Renal pelvis (tissue), 4 donors: ENCODE data around the gene TOMM5. TPM values are rescaled to one million over a fixed set of nuclear protein-coding genes. Genes with fewer than 3 reads are reported as not detected.

ENCODE experiments used
- DNase-seq: peaks from one replicate; pipeline ENCODE4 v3.0.0-alpha.2; 2013
- polyA plus RNA-seq, 3 donors: library from polyadenylated mRNA; unstranded; fragments of 120-200 nt; gene quantifications; one replicate each; pipeline ENCODE4 v1.2.1, GENCODE V29; 2013; ENCODE audit not compliant: insufficient read length in 3 of 3

Gene TOMM5
- polyA plus RNA-seq, 3 donors, result 110 to 128 (median 112) TPM

- no peak for DNase-seq
Observed at GRCh38 chr9:37566716-37567115, 25.7 kb downstream of the TOMM5 start.

- DNase-seq, result no peak
Observed at GRCh38 chr9:37565661-37566618, 26.5 kb downstream of the TOMM5 start.

GRCh38 chr9:37564916-37565315 lies 27.5 kb downstream of the TOMM5 start:
- DNase-seq, result no peak

DNA sequence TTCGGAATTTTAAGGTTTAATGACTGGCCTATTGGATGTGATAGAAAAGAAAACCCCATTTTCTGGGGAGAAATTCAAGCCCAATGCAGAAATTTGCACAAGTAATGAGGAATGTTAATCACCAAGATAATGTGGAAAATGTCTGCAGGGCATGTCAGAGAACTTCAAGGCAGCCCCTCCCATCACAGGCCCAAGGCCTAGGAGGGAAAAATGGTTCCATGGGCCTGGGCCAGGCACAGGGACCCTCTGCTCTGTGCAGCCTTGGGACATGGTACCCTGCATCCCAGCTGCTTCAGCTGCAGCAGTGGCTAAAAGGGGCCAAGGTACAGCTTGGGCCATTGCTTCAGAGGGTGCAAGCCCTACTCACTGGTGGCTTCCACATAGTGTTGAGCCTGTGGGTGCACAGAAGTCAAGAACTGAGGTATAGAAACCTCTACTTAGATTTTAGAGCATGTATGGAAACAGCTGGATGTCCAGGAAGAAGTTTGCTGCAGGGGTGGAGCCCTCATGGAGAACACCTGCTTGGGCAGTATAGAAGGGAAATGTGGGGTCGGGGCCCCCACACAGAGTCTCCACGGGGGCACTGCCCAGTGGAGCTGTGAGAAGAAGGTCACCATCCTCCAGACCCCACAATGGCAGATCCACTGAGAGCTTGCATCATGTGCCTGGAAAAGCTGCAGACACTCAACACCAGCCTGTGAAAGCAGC lies 28.4 kb downstream of the TOMM5 start:
- no peak for DNase-seq

DNA sequence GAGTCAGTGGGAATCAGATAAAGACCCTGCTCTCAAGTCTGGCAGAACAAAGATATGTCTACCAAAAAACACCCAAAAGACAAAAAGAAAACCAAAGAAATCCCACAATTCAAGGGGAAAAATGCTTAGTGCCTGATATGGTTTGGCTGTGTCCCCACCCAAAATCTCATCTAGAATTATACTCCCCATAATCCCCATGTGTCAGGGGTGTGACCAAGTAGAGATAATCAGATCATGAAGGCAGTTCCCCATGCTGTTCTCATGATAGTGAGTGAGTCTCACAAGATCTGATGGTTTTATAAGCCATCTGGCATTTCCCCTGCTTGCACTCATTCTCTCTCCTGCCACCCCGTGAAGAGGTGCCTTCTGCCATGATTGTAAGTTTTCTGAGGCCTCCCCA lies 29.6 kb downstream of the TOMM5 start:
- no peak for DNase-seq

DNA sequence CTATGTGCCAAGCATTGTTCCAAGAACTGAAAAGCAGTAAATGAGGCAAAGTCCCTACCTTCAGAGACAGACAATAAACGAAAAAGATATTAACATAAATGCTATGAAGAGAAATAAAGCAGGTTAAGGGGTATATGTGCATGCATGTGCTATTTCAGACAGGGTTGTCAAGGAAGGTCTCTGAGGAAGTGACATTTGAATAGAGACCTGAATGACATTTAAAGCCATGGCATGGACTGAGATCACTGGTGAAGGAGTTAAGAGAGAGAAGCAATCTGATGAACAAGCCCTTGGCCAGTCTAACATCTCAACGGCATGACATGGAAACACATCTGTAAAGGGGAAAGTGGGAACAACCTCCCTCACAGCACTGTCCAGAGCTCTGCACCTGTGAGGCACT lies 30.7 kb downstream of the TOMM5 start:
- DNase-seq, result no peak

DNA sequence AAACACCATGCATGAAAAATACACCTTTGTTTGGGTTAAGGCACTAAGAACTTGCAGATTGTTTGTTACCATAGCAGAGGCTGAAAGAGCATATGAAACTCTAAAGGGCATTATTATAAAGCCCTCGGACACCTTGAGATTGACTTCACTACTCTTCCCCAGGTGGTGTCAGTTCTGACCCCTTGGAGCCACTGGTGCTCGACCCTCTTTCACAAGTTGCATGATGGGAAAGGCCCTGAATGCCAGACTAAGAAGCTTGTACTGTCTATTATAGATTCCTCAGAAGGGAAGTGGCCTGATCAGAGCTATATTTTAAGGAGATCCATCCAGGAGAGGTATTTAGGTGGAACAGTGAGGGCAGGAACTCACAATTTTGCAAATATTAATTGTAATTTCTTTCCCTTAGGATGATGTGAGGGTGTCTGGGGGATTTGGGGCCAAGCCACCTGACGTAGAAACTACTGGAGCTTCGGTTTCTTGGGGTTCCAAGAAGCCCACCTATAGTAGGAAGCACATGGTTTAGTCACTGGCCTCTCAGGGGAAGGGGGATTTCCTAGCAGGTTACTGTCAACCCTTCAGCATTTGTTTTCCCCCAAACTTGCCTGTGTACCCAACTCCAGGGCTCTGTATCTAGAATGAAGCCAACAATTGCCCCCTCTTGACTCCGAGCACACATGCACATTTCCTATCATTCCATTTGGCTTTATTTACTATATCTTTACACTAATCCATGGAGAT lies 32.4 kb downstream of the TOMM5 start:
- DNase-seq, result no peak

DNA sequence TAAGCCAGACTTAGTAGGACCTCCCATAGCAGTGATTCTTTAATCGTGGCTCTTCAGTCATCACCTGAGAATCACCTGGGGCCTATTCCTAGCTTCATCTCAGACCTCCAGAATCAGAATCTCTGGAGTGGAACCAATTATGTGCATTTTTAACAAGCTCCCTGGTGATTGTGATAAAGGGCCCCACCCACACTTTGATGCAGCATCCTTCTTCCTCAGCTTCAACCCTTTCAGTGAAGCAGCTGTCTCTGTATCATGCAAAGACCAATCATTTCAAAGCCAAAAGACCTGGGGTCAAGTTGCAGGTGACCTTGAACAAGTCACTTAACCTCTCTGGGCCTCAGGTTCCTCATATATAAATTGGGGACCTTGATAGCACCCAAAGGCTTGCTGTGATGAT lies 33.3 kb downstream of the TOMM5 start:
- no peak for DNase-seq

DNA sequence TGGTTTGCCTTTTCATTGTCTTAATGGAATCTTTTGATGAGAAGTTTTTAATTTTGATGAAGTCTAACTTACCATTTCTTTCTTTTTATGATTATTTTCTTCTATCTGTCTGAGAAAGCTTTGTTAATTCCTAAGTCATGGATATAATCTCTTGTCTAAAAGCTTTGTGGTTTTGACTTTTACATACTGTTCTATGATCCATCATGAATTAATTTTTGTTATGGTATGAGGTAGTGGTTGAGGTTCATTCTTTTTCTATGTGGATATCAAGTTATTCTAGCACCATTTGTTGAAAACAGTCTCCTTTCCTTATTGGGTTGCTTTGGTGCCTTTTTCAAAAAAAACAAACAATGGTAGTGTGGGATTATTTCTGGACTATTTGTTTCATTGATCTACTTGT lies 36.6 kb downstream of the TOMM5 start:
- no peak for DNase-seq

GRCh38 chr9:37554318-37554717 lies 38.1 kb downstream of the TOMM5 start:
- no peak for DNase-seq

- DNase-seq, result no peak
Observed at GRCh38 chr9:37551888-37552287, 40.5 kb downstream of the TOMM5 start.

DNA sequence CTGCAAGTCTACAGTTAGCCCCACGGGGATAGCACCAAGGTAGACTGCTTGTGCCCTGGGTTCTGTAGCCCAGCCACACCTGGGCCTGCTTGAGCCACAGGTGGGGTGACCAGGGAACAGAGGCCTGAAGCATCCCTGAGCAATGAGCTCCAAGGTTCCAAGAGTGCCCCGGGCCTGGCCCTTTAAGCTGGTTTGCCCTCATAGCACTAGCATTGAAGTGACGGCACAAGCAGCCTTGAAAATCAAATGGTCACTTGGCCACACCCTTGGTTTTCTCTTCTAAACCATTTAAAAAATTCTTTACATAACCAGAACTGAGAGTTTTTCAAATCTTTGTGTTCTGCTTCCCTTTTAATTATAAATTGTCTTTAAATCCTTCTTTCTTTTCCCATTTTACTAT lies 40.9 kb downstream of the TOMM5 start:
- DNase-seq, result no peak

DNA sequence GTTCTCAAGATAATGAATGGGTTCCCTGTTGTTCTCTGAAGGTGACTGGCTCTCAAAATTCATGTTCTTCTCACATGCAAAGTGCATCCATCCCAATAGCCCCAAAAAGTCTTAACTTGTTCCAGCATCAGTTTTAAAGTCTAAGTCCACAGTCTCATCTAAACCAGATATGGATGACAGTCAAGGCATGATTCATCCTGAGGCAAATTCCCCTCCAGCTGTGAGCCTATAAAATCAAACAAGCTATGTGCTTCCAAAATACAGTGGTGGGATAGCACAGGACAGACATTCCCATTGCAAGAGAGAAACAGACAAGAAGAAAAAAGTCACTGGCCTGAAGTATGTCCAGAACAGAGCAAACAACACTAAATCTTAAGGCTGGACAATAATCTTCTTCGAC lies 41.6 kb downstream of the TOMM5 start:
- DNase-seq, result no peak

DNA sequence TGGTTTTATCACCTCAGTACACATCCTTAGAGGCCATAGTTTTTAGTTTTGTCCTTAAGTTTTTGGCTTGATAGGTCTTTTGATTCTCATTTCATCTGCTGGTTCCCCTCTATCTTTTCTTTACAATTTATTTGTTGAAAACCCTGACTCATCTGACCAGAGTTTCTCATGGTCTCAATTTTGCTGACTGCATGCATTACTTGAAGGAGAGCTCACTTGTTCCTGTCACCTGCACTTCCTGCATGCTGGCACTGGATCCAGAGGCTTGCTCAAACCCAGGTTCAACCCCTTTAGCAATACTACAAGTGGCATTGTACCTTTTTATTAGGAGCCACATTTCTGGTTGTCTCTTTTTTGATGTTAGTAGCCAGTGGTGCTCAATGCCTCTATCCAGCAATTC lies 42.9 kb downstream of the TOMM5 start:
- DNase-seq, result no peak

DNA sequence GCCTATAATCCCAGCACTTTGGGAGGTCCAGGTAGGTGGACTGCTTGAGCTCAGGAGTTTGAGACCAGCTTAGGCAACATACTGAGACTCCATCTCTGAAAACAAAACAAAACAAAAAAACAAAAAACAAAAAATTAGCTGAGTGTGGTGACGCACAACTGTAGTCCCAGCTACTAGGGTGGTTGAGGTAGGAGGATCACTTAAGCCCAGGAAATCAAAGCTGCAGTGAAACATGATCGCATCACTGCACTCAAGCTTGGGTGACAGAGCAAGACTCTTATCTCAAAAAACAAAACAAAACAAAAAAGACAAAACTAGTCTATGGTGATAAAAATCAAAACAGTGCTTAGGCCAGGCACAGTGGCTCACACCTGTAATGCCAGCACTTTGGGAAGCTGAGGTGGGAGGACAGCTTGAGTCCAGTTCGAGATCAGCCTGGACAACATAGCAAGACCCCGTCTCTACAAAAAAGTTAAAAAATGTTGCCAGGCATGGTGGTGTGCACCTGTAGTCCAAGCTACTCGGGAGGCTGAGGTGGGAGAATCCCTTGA lies 45.0 kb downstream of the TOMM5 start:
- no peak for DNase-seq

DNA sequence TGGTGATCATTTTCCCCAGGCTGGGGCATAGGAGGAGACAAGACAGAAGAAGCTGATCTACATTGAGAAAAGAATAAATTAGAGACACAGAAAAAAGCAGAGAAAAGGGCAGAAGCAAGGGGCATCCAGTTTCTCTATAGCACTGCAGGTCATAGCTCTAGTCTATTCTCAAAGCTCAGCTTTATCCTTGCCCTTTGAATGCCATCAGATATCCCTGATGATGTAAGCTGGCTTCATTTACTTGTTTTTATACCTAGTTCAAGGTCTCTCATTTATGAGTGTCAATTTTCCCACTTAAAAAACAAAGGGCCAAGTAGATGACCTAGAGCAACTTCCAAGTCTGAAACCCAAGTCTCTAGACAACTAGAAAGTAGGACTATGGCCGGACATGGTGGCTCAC lies 48.9 kb downstream of the TOMM5 start:
- no peak for DNase-seq

GRCh38 chr9:37542895-37543294 lies 49.5 kb downstream of the TOMM5 start:
- DNase-seq, result no peak

GRCh38 chr9:37542488-37542887 lies 49.9 kb downstream of the TOMM5 start:
- DNase-seq, result no peak

- DNase-seq, result no peak
Observed at GRCh38 chr9:37541465-37541864, 50.9 kb downstream of the TOMM5 start.

GRCh38 chr9:37540634-37541033 lies 51.8 kb downstream of the TOMM5 start:
- DNase-seq, result peak; percentile 3

DNA sequence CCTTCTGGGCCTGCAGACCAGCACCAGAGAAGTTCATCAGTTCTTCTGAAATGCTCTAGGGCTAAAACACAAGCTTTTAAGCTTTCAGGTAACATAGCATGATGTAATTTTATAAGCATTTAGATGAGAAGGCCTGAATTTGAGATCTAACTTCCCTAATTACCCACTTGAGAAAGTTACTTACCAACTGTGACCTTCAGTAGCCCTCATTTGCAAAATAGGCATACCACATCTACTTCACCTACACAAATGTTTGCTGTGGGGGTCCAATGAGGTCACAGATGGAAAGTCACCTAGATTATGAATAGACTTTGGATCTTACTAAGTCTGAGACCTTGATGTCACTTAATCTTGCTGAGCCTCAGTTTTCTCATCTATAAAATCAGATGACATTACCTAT lies 52.8 kb downstream of the TOMM5 start:
- DNase-seq, result no peak
